Measurements from ENCODE around the gene ENTPD7.

GRCh38 chr10:99671386-99671785 lies 12.1 kb downstream of the ENTPD7 start:
- TF ChIP-seq CTCF (IDR thresholded peaks at IDR 0.05; ENCODE audit: borderline replicate concordance, extremely low read depth, low read length, poor library complexity, severe bottlenecking): no peak
- no peak for TF ChIP-seq EZH2 (IDR thresholded peaks at IDR 0.05; ENCODE audit: borderline replicate concordance, low read depth, low read length, severe bottlenecking)
